NCI-H2107 (cell line): ENCODE data around the gene P2RY12.

Experiments
- DNase-seq: peaks from one replicate; lab custom pipeline; 2025; lab: John Stamatoyannopoulos, UW

P2RY12 gene

GRCh38 chr3:151384741-151385174 is at the start of gene P2RY12:
Gene P2RY12, minus strand, starts transcription at chr3:151384753. Its CDS starts 45,908 bp downstream, at chr3:151338845.
- DNase-seq, result no peak

DNA sequence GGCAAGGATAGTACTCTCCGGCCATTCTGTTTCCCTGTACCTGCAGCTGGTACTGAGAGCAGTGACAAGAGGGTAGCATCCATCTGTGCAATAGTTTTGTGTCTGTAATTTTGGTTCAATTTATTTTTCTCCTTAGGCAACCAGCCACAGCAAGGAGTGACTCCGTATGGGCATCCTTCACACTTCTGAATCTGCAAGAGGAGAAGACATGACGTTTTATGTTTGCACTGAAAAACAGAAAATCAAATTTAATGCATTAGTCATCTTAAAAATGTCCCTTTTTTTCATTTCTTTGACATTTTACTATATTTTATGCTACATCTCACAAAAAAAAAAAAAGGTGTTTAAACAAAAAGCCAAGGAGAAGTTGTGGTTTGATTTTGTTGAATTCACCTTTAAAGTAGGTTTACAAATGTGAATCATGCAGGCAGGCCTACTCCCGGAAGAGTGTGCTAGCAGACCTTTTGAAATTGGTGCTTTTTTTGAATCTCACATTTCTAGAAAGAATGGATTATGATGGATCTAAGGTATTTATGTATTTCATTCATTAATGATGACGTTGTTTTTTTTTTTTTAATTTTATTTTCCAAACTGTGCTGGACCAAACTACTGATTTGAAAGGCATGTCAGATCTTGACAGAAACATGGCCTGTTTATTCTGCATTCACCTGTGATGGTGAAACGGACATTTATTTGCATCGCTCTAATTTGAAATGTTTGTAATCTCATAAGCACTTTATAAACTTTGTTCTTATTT is 48.2 kb upstream of the P2RY12 start:
- DNase-seq, result no peak

- DNase-seq, result no peak
These were observed 47.4 kb upstream of the P2RY12 start for GRCh38 chr3:151431940-151432339.

- DNase-seq, result no peak
These were observed 46.4 kb upstream of the P2RY12 start for GRCh38 chr3:151430821-151431484.

DNA sequence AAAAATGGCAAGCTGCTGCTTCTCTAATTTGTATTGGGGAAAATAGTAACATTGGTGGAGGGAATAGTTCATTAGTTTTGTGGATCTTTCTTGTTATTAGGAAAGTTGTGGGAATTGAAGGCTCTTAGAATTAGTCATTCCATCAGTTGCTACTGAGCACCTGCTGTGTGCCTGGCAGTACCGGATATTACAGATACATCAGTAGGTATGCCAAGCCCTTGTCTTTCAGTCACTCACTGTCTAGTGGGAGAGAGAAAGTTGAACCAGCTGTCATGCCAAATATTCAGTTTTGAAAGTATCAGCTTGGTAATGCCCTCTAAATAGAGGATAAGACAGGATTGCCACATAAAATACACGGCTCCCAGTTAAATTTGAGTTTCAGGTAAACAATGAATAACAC is 43.8 kb upstream of the P2RY12 start:
- DNase-seq, result no peak

DNA sequence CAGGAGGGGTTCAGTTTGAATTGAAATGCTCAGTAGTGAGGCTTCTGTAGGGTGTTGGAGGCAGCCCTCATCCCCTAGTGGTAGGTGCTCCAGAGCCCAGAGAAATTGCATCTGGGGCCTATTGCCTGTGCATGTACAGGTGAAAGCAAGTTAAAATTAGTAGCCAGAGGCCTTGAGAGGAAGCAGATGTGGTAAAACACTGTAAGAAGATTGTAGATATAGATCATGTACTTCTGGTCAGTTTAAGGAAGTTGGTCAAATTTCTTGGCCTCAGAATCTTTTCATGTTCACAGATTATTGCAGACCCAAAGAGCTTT is 41.7 kb upstream of the P2RY12 start:
- DNase-seq, result no peak

DNA sequence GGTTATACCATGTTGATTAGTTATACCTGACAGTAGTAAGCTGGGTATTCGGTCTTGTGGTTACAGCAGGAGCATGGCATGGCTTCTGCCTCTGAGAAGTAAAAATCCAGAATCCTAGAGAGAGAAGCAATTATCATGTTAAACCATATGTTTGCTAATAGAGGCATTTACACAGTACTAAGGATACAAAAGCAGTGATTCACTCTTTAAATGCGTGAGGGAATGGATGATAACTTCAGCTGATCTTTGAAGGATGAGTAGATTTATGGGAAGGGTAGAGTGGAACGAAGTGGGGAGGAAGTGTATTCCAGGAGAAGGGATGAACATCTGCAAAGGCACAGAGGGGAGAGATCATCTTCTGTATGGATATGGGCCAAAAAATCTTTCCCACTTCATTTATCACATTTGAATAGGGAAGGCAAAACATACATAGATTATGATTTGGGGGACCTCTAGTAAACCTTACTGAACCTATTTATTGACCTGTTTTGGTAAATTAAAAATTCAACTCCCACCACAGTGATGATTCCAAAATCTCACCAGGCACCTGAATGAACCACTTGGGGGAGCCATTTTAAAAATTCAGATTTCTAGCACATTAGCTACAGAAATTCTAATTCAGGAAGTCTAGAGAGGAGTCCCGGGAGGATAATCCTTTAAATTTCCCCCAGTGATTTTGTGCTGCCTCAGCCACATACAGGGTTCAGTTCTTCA is 41.2 kb upstream of the P2RY12 start:
- DNase-seq, result no peak

- no peak for DNase-seq
These were observed 38.5 kb upstream of the P2RY12 start for GRCh38 chr3:151423091-151423490.

- DNase-seq, result no peak
These were observed 37.4 kb upstream of the P2RY12 start for GRCh38 chr3:151421938-151422337.

- DNase-seq, result no peak
These were observed 35.3 kb upstream of the P2RY12 start for GRCh38 chr3:151419806-151420205.

DNA sequence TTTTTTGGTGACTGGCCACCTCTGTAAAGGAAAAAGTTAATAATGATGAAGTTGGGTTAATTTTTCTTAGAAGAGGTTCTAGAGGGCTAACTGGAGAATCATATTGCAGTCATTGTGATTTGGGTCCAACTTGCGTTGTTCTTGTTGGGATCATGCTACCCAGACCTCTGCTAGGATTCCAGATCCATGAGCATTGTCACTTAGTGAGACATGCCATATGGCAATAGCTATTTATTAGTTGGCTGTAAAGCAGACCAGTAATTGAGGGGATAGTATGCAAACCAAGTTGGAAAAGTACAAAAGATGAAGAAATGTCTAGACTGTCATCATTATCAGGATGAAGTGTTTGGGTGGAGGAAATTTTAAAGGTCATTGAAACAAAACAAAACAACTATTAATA is 30.7 kb upstream of the P2RY12 start:
- no peak for DNase-seq

DNA sequence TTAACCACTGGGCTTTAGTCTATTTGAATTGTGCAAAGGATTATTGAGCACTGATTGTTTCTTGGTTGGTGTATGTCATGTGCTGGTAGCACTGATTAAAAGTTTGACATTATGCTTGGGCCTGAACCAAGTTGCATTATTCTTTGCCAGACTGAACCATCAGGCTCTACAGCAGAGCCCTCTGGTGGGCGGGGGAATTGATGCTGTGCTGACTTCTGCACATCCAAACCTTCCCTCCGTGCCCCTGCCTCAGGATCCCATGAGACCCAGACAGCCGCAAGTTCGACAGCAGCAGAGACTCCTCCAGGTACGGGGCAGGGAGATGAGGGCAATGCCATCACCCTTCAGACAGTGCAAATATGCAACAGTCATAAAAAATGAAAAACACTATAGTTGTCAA is 28.4 kb upstream of the P2RY12 start:
- no peak for DNase-seq

DNA sequence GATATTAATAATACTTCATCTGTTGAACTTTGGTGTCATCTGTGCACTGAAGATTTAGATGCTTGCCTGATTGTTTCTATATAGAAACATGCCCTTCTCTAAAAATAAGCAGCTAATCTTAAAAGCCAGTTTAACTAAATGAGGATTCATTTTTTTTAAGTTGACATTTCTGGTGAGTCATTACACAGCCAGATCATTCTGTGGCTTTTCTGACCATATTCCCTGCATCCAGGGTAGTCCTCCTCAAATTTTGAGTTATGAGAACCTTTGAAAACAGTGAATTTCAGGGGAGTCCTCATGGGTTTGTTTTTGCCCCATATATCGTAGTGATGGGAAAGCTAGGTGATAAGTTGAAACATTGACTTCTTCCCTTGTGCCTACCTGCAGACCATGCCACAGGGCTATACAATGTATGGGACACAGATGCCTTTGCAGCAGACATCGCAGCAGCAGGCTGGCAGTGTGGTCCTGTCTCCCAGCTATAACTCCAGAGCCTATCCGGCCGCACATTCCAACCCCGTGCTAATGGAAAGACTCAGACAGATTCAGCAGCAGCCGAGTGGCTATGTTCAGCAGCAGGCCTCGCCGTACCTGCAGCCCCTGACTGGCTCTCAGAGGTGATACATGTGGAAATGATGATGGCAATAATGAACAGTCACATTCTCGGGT is 26.5 kb upstream of the P2RY12 start:
- DNase-seq, result no peak

DNA sequence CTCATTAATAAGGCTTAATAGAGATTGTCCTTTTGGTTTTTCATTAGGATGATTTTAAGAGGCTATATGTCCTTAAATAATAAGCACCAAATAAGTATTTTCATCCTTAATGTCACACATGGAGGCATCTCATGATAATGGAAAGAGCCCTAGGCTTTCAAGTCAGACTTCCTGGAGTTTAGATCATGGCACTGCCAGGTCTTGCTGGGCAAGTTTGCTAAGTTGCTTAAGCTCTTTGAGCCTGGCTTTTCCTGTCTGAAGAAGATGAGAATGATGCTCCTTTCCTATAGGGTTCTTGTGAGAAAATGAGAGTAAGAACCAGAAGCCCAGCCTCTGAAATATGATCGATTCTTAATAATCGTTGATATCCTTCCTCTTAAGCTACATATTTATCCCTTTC is 23.4 kb upstream of the P2RY12 start:
- no peak for DNase-seq

DNA sequence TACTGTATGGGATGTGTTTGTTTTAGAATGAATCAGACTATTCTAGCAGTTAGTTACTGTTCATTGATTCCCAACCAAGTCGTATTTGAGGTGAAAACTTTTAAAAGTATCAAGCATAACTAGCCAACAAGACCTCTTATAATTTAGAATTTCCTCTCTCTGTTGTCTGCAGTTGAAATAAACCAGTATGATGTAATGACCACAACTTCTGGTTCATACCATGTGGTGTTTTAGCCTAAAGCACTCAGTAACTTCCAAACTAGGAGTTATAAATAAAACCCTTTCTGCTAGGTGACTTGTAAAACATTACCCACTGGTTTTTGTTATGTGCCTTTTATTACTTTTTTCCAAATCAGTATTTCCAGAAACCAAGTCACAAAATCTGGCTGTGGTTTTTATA is 19.8 kb upstream of the P2RY12 start:
- DNase-seq, result no peak

GRCh38 chr3:151403246-151403645 is 18.7 kb upstream of the P2RY12 start:
- DNase-seq, result no peak

DNA sequence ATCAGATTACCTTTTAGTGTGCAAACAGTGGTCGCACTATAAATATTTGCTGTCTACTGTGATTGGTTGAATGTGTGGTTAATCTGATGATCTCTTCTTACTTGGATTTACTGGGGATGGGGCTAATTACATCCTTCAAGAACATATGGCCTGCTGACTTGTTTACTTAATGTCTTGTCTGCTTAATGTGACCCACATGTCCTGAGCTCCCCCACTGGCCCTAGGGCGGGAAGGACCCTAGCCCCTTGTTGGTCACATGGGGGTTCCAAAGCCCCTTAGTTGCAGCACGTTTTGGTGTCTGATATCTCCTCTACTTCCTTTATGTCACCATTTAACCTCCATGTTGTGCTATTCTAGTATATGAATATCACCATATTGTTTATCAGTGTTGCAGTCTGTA is 17.8 kb upstream of the P2RY12 start:
- no peak for DNase-seq

- no peak for DNase-seq
These were observed 15.8 kb upstream of the P2RY12 start for GRCh38 chr3:151400341-151400740.

DNA sequence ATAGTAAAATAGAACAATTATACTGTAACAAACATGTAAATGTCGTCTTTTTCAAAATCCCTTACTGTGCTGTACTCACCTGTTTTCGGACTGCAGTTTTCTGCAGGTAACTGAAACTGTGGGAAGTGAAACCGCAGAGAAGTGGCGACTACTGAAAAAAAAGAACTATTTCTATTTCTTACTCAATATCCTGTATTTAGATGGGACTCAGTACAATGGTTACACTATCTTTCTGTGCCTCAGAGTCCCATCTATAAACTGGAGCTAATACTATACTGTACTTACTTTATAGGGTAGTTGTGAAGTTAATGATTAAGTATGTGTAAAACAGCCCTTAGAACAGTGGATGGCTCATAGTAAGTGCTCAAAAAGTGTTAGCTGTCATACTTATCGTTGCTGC is 14.3 kb upstream of the P2RY12 start:
- no peak for DNase-seq

- DNase-seq, result no peak
These were observed 11.3 kb upstream of the P2RY12 start for GRCh38 chr3:151395806-151396205.

- DNase-seq, result no peak
These were observed 10.1 kb upstream of the P2RY12 start for GRCh38 chr3:151394611-151395010.

DNA sequence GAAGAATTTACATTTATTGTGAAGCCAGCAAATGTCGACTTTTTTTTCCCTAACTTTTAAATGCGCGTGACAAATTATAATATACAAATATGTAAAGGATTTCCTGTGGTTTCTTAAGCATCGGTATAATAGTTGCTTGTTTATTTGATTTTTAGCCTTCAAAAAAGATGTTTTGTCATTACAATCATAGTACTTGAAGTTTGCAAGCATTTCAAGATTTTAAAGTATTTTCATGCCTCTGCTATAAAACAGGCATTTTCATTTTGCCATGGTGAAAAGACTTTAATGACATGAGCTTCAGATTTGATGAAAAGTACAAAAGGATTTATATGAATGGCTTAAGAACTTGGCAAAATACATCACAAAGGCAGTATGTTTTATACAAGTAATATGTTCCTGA is 9.4 kb upstream of the P2RY12 start:
- DNase-seq, result no peak
